Measurements from ENCODE around the gene FOXN3.

Gene FOXN3

GRCh38 chr14:89417091-89417464, at the start of gene FOXN3:
Gene FOXN3 (minus strand): TSS chr14:89417233. CDS start chr14:89412476, 4,757 bp downstream.
- DNase-seq (ENCODE audit: low read depth, low spot score), result peak; percentile 98

- DNase-seq (ENCODE audit: low read depth, low spot score), result no peak
These were observed 49.5 kb upstream of the FOXN3 start for GRCh38 chr14:89466484-89466883.

GRCh38 chr14:89465876-89466275, 48.8 kb upstream of the FOXN3 start:
- no peak for DNase-seq (ENCODE audit: low read depth, low spot score)

GRCh38 chr14:89461256-89461655, 44.2 kb upstream of the FOXN3 start:
- no peak for DNase-seq (ENCODE audit: low read depth, low spot score)

GRCh38 chr14:89458713-89459420, 41.8 kb upstream of the FOXN3 start:
- DNase-seq (ENCODE audit: low read depth, low spot score), result no peak

GRCh38 chr14:89457007-89457406, 40.0 kb upstream of the FOXN3 start:
- DNase-seq (ENCODE audit: low read depth, low spot score), result no peak

GRCh38 chr14:89455412-89455811, 38.4 kb upstream of the FOXN3 start:
- DNase-seq (ENCODE audit: low read depth, low spot score), result no peak

GRCh38 chr14:89454996-89455395, 38.0 kb upstream of the FOXN3 start:
- no peak for DNase-seq (ENCODE audit: low read depth, low spot score)

- DNase-seq (ENCODE audit: low read depth, low spot score), result no peak
These were observed 35.2 kb upstream of the FOXN3 start for GRCh38 chr14:89452281-89452680.

- no peak for DNase-seq (ENCODE audit: low read depth, low spot score)
These were observed 34.2 kb upstream of the FOXN3 start for GRCh38 chr14:89451229-89451628.

GRCh38 chr14:89447182-89447944, 30.3 kb upstream of the FOXN3 start:
- no peak for DNase-seq (ENCODE audit: low read depth, low spot score)

GRCh38 chr14:89445273-89445973, 28.4 kb upstream of the FOXN3 start:
- DNase-seq (ENCODE audit: low read depth, low spot score), result no peak

GRCh38 chr14:89444516-89445125, 27.6 kb upstream of the FOXN3 start:
- no peak for DNase-seq (ENCODE audit: low read depth, low spot score)

GRCh38 chr14:89444044-89444443, 27.0 kb upstream of the FOXN3 start:
- no peak for DNase-seq (ENCODE audit: low read depth, low spot score)

GRCh38 chr14:89443042-89443629, 26.1 kb upstream of the FOXN3 start:
- peak; percentile 47 for DNase-seq (ENCODE audit: low read depth, low spot score)

- no peak for DNase-seq (ENCODE audit: low read depth, low spot score)
These were observed 25.2 kb upstream of the FOXN3 start for GRCh38 chr14:89442280-89442679.

GRCh38 chr14:89440986-89441909, 24.2 kb upstream of the FOXN3 start:
- DNase-seq (ENCODE audit: low read depth, low spot score), result no peak

GRCh38 chr14:89435892-89436656, 19.0 kb upstream of the FOXN3 start:
- no peak for DNase-seq (ENCODE audit: low read depth, low spot score)

GRCh38 chr14:89435492-89435891, 18.5 kb upstream of the FOXN3 start:
- peak; percentile 70 for DNase-seq (ENCODE audit: low read depth, low spot score)

GRCh38 chr14:89432226-89432625, 15.2 kb upstream of the FOXN3 start:
- DNase-seq (ENCODE audit: low read depth, low spot score), result no peak
